Esophagus (tissue), 2 donors: Measurements from ENCODE around the gene RPS19. TPM values are rescaled to one million over a fixed set of nuclear protein-coding genes. Genes with fewer than 3 reads are reported as not detected.

ENCODE experiments used
- H3K27ac ChIP-seq, 2 donors: one replicate each; pipeline ENCODE4 v1.5.1; 2013; ENCODE audit warnings: low read depth in 2 of 2, mild to moderate bottlenecking in 2 of 2, inconsistent platforms in 1 of 2, low read length in 1 of 2, moderate library complexity in 1 of 2
- H3K27me3 ChIP-seq, 2 donors: one replicate each; pipeline ENCODE4 v1.6.1; 2013; ENCODE audit warnings: low read length in 2 of 2, control low read depth in 1 of 2, mild to moderate bottlenecking in 1 of 2; ENCODE audit not compliant: insufficient read depth in 2 of 2, control insufficient read depth in 1 of 2
- H3K36me3 ChIP-seq, 2 donors: one replicate each; pipeline ENCODE4 v1.6.1; 2013; ENCODE audit warnings: low read length in 1 of 2; ENCODE audit not compliant: control insufficient read depth in 2 of 2, insufficient read depth in 2 of 2
- H3K4me1 ChIP-seq, 2 donors: one replicate each; pipeline ENCODE4 v1.6.1; 2013; ENCODE audit warnings: low read length in 1 of 2; ENCODE audit not compliant: control insufficient read depth in 2 of 2, insufficient read depth in 2 of 2
- H3K4me3 ChIP-seq, 2 donors: one replicate each; pipeline ENCODE4 v1.5.1; 2013; ENCODE audit warnings: low read length in 2 of 2, mild to moderate bottlenecking in 2 of 2, low read depth in 1 of 2, moderate library complexity in 1 of 2
- H3K9me3 ChIP-seq, 2 donors: one replicate each; pipeline ENCODE4 v1.6.1; 2013; ENCODE audit warnings: mild to moderate bottlenecking in 2 of 2, low read depth in 1 of 2, low read length in 1 of 2, moderate library complexity in 1 of 2; ENCODE audit not compliant: control insufficient read depth in 2 of 2, insufficient read depth in 1 of 2
- WGBS, 2 donors: extraction: QIAGEN DNeasy Blood & Tissue Kit; methylation state at CpG; one replicate each; pipeline ENCODE4 v1.1.7; 2013; 5-methylcytosine and 5-hydroxymethylcytosine counted together
- polyA plus RNA-seq, 2 donors: library from polyadenylated mRNA; stranded (reverse); fragments of 200-250 nt; gene quantifications; one replicate each; pipeline ENCODE4 v1.2.3, GENCODE V29; 2013
- donor health status: healthy with polysubstance abuse.
- donor health status: Bipolar disorder and iron deficiency.

RPS19 gene
- 1,000 to 10,000 TPM; 2,678 to 3,536 TPM for polyA plus RNA-seq

- H3K36me3 ChIP-seq, result peaks cover 6 to 26% of the 10 kb centered on the region in 2 donors
- peak within 1 kb of the TSS; percentile 89 to 97 for H3K27ac ChIP-seq
- WGBS, 2 donors, result 0% methylated on average over 76 of the region's 76 CpGs
- peak within 1 kb of the TSS; percentile 86 to 98 for H3K4me3 ChIP-seq
- H3K4me1 ChIP-seq, result peaks cover 12 to 14% of the 10 kb centered on the region in 2 donors
- H3K27me3 ChIP-seq, result no peaks in the 10 kb centered on the region
- no peaks in the 10 kb centered on the region for H3K9me3 ChIP-seq
Observed at GRCh38 chr19:41859618-41860418, at the start of gene RPS19. RPS19 (plus strand) TSS chr19:41860255; CDS start chr19:41860775, 520 bp downstream.

DNA sequence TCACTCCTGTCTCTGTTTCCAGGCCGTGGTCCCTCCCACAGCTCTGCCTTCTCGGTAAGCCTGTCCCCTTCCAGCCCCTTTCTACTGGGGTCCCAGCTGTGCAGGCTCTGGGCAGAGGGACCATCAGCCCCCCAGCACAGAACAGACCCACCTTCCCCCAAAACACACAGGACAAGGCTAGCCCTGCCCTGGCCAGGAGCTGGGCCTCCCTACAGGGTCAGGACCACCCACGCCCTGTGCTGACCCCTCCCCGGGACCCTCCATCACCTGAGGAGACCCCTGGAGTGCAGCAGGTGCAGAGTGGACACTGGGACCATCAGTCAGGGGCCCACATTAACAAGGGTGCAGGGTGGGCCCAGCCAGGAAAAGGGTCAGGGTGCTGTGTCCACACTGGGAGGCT, 49.8 kb upstream of the RPS19 start:
- Histone ChIP-seq H3K36me3 (no peaks in the 10 kb centered on the region), H3K4me1 (no peaks in the 10 kb centered on the region), H3K4me3 (no peak overlapping the region), H3K9me3 (no peaks in the 10 kb centered on the region), H3K27me3 (no peaks in the 10 kb centered on the region), H3K27ac (no peak overlapping the region)
- 47 to 50% methylated on average over 4 of the region's 4 CpGs for WGBS, 2 donors

DNA sequence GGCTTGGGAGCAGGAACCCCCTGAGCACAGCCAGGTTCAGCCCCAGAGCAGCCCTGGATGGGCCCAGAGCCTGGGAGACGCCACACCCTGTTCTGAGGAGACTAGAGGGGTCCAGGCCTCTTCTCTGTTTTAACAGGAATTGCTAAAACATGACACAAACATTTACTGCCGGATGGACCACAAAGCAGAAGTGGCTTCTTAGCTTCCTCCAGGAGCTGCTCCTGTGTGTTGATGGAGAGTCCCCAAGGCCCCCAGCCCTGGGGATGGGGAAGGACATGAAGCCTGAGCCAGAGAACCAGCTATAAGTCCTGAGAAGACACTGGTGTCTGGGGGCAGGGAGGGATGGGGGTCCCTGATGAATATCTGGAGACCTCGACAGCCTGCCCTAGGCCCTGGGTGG, 49.0 kb upstream of the RPS19 start:
- H3K27ac ChIP-seq, result no peak overlapping the region
- 52 to 65% methylated on average over 3 of the region's 3 CpGs for WGBS, 2 donors
- H3K4me1 ChIP-seq, result no peaks in the 10 kb centered on the region
- no peaks in the 10 kb centered on the region for H3K27me3 ChIP-seq
- no peaks in the 10 kb centered on the region for H3K9me3 ChIP-seq
- H3K36me3 ChIP-seq, result no peaks in the 10 kb centered on the region
- H3K4me3 ChIP-seq, result no peak overlapping the region

DNA sequence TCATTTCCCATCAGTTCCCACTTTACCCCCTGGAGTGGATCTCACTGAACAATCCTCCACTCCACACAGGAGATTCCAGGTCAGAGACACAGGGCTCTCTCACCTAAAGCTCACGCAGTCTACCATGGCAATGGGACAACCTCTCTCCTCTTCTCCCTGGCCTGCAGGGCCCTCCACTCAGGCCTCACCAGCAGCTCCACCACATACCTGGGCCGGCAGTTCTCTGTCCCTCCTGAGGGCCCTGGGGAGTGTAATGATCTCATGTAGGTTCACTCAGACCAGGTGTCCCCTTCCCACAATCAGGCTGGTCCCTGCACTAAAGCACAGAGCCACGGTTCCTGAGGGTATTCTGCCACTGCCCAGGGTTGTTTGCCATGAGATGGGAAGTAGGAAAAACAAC, 48.1 kb upstream of the RPS19 start:
- Histone ChIP-seq H3K27me3 (no peaks in the 10 kb centered on the region), H3K4me3 (no peak overlapping the region), H3K9me3 (no peaks in the 10 kb centered on the region), H3K36me3 (no peaks in the 10 kb centered on the region), H3K27ac (no peak overlapping the region), H3K4me1 (no peaks in the 10 kb centered on the region)
- WGBS, 2 donors, result 70 to 76% methylated on average over 3 of the region's 3 CpGs

DNA sequence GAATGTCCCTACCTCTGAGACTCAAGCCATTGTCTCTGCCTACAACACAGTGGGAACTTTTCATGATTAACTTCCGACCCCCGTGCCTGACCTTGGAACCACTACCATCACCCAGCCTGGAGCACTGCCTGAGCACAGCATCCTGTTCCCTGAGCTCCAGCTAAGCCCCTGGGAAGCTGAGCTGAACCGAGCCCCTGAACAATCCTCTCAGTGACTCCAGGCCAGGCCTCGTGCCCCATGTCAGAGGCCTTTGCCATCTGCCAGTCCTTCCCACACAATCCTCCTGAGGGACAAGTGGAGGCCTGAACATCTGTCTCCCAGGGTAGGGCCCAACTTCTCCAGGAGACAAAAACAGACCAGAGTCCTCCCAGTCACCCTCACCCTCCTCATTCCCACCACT, 46.1 kb upstream of the RPS19 start:
- Histone ChIP-seq H3K9me3 (no peaks in the 10 kb centered on the region), H3K27ac (no peak overlapping the region), H3K4me3 (no peak overlapping the region), H3K36me3 (no peaks in the 10 kb centered on the region), H3K4me1 (no peaks in the 10 kb centered on the region), H3K27me3 (no peaks in the 10 kb centered on the region)
- WGBS, 2 donors, result 51 to 55% methylated on average over 4 of the region's 4 CpGs

GRCh38 chr19:41815301-41815700, 44.8 kb upstream of the RPS19 start:
- H3K27me3 ChIP-seq, result no peaks in the 10 kb centered on the region
- no peaks in the 10 kb centered on the region for H3K36me3 ChIP-seq
- WGBS, 2 donors, result 64 to 74% methylated on average over 4 of the region's 4 CpGs
- H3K9me3 ChIP-seq, result no peaks in the 10 kb centered on the region
- H3K4me1 ChIP-seq, result no peaks in the 10 kb centered on the region
- H3K4me3 ChIP-seq, result no peak overlapping the region
- H3K27ac ChIP-seq, result no peak overlapping the region

- 35 to 45% methylated on average over 2 of the region's 2 CpGs for WGBS, 2 donors
- no peaks in the 10 kb centered on the region for H3K27me3 ChIP-seq
- no peak overlapping the region for H3K27ac ChIP-seq
- H3K9me3 ChIP-seq, result no peaks in the 10 kb centered on the region
- no peaks in the 10 kb centered on the region for H3K36me3 ChIP-seq
- H3K4me3 ChIP-seq, result no peak overlapping the region
- H3K4me1 ChIP-seq, result no peaks in the 10 kb centered on the region
Observed at GRCh38 chr19:41816761-41817160, 43.3 kb upstream of the RPS19 start.

DNA sequence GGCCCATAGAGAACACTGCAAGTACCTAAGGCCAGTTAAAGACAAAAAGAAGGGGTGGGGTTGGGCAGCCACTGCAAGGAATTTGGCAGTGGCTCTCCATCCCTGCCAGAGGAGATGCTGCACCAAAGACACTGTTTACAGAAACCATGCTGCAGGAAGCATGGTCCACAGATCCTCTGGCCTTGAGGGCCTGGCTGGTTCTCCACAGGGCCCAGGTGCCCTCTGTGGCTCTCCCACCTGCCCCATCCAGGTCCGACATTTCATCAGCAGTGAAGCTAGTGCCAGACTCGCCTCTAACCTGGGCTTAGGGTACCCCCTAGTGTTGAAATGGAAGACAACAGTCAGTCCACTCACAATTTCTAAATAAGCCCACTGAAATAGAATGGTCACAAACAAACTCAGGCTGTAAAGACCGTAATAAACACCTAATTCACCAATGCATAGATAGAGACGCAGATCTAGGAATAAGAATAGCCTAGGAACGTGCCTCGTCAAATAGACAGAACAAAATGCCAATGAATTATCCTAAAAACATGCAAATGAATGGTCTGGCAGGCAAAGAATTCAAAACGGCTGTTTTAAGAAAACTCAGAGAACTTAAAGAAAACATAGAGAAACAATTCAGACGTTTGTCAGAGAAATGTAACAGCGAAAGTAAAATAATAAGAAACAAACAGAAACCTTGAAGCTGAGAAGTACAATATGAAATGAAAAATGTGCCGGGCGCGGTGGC, 38.9 kb upstream of the RPS19 start:
- Histone ChIP-seq H3K27ac (no peak overlapping the region), H3K4me1 (no peaks in the 10 kb centered on the region), H3K27me3 (no peaks in the 10 kb centered on the region), H3K4me3 (no peak overlapping the region), H3K36me3 (no peaks in the 10 kb centered on the region), H3K9me3 (no peaks in the 10 kb centered on the region)
- WGBS, 2 donors, result 33 to 34% methylated on average over 12 of the region's 12 CpGs

DNA sequence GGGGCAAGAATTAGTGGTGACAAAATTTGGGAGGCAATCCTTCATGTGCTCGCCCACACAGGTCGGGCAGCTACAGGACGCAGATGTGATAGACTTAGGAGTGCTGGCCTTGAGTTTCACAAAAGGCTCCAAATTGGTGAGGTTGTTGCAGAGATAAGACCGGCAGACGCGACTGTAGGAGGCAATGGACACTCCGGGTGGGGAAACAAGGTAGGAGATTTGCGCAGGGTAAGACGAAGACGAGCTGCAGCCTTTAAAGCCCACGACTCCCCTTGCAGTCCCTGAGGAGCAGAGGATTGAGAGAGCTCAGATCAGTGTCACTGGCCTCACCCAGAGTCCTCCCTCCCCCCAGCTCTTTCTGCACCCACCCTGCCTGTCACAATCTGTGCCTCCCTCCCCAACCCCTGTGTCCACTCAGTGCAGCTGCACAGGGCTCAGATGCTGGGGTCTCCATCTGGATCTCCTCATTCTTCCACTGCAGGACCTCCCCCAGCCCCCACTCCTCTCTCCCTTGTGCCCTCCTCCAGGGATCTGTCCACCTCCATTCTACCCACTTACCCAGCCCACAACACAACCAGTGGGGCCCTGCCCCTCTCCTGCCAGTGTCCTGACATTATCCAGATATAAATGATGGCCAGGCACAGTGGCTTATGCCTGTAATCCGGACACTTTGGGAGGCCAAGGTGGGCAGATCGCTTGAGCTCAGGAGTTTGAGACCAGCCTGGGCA, 21.9 kb upstream of the RPS19 start:
- peaks cover 0 to 5% of the 10 kb centered on the region in 2 donors for H3K27me3 ChIP-seq
- H3K36me3 ChIP-seq, result no peaks in the 10 kb centered on the region
- no peaks in the 10 kb centered on the region for H3K9me3 ChIP-seq
- 57 to 63% methylated on average over 13 of the region's 13 CpGs for WGBS, 2 donors
- no peak overlapping the region for H3K4me3 ChIP-seq
- no peak overlapping the region for H3K27ac ChIP-seq
- no peaks in the 10 kb centered on the region for H3K4me1 ChIP-seq
